Measurements from ENCODE around the gene ALDH3B1. TPM values are rescaled to one million over a fixed set of nuclear protein-coding genes. Genes with fewer than 3 reads are reported as not detected.

ALDH3B1 gene
- polyA plus RNA-seq, 1 donor (not counting 4 experiments of a cell fraction or from before 2014, with no cell fraction given): 0.16 TPM

DNA sequence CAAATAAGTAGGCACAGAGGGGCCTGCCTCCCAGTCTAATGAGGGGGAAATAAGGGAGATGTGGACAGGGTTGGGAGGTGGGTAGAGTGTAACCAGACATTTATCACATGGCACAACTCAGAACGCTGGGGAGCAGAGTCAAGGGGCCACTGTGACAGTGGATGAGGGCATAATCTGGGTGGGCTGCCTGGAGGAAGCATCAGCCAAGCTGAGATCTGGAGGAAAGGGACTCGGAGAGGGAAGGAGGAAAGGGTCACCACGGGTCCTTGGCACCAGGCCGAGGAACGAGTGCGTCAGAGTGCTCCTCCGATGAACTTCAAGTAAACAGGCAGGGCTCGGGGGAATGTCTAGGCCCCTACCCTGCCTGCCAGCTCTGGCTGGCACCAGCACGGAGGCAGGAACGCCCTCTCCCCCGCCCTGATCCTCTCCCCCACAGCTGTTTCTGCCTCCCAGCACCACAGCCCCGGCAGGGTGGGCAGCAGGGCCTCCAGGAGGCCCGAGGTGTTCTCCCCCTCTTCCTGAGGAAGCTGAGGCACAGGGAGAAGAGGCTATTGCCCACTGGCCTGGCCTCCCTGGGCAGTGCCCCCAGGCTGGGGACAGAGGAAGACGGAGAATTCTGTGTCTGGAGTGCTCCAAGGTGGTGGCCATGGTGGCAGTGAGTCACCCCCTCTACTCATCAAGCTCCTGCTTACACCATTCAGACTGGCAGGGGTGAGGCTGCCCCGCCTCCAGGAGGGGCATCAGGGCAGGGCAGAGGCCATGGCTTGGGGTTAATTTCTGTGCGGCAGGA lies 4.2 kb downstream of the ALDH3B1 start:
- no peaks in the 10 kb centered on the region for H3K9me1 ChIP-seq (ENCODE audit: control insufficient read depth, extremely low read depth, insufficient read depth, low read length)
- peak; percentile 17 for FAIRE-seq
- TF ChIP-seq, protein P1, sequence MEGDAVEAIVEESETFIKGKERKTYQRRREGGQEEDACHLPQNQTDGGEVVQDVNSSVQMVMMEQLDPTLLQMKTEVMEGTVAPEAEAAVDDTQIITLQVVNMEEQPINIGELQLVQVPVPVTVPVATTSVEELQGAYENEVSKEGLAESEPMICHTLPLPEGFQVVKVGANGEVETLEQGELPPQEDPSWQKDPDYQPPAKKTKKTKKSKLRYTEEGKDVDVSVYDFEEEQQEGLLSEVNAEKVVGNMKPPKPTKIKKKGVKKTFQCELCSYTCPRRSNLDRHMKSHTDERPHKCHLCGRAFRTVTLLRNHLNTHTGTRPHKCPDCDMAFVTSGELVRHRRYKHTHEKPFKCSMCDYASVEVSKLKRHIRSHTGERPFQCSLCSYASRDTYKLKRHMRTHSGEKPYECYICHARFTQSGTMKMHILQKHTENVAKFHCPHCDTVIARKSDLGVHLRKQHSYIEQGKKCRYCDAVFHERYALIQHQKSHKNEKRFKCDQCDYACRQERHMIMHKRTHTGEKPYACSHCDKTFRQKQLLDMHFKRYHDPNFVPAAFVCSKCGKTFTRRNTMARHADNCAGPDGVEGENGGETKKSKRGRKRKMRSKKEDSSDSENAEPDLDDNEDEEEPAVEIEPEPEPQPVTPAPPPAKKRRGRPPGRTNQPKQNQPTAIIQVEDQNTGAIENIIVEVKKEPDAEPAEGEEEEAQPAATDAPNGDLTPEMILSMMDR (optimal IDR thresholded peaks at IDR 0.05 in 1 of 3, IDR thresholded peaks at IDR 0.05 in 1 of 3, conservative IDR thresholded peaks at IDR 0.05 in 1 of 3; ENCODE audit: extremely low read depth in 1 of 3, insufficient read depth in 2 of 3, low read length in 3 of 3): no peak
- no peaks in the 10 kb centered on the region for H4K20me1 ChIP-seq (ENCODE audit: control insufficient read depth, extremely low read depth, insufficient read depth, low read length)
- peaks cover 36% of the 10 kb centered on the region for H3K4me1 ChIP-seq (ENCODE audit: control insufficient read depth, extremely low read depth, insufficient read depth, low read length)
- H3K27ac ChIP-seq (ENCODE audit: control insufficient read depth, insufficient read depth, low read length): peak overlapping the region; percentile 53
- no peaks in the 10 kb centered on the region for H3K79me2 ChIP-seq (ENCODE audit: control insufficient read depth, insufficient read depth, low read length)
- H3K4me2 ChIP-seq (ENCODE audit: control insufficient read depth, extremely low read depth, insufficient read depth, low read depth, low read length): peak overlapping the region; percentile 35
- no peaks in the 10 kb centered on the region for H3K36me3 ChIP-seq (ENCODE audit: control insufficient read depth in 2 of 2, extremely low read depth in 1 of 2, insufficient read depth in 2 of 2, low read length in 2 of 2)
- peak overlapping the region; percentile 60 for H3K9ac ChIP-seq (ENCODE audit: control insufficient read depth, extremely low read depth, insufficient read depth, low read length)
- H2AFZ ChIP-seq (ENCODE audit: control insufficient read depth, low read length): peak overlapping the region; percentile 80
- no peaks in the 10 kb centered on the region for H3K9me3 ChIP-seq (ENCODE audit: control insufficient read depth, low read depth, low read length)
- H3K4me3 ChIP-seq (ENCODE audit: control insufficient read depth in 2 of 3, extremely low read depth in 1 of 3, insufficient read depth in 2 of 3, low read depth in 1 of 3, low read length in 3 of 3): peak overlapping the region in 1 of 3 experiments; percentile 26
- dilution Hi-C loops (cut with MboI; ENCODE audit: extremely low pct_ligation_motif_present, low sequenced_read_pairs): no loop called here
- DNase-seq (ENCODE audit: low read depth, low spot score): no peak
- no peaks in the 10 kb centered on the region for H3K27me3 ChIP-seq (ENCODE audit: control insufficient read depth, extremely low read depth, insufficient read depth, low read length)

DNA sequence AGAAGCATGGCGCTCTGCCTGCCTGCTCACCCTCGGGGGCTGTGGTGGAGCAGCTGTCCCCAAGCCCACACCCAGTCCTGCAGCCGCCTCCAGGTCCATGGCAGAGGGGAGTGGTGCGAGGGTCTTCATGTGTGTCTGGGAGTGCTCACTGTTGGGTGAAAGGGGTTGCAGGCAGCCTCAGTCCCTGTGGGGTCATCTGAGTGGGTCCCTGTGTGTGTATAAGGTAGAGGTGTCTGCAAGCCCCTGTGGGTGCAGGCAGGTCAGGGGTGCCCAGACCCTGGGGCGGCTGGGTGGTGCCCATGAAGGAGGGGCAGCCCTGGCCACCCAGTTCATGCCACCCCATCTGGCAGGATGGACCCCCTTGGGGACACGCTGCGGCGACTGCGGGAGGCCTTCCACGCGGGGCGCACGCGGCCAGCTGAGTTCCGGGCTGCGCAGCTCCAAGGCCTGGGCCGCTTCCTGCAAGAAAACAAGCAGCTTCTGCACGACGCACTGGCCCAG lies 4.9 kb downstream of the ALDH3B1 start:
- peak overlapping the region; percentile 60 for H3K9ac ChIP-seq (ENCODE audit: control insufficient read depth, extremely low read depth, insufficient read depth, low read length)
- H3K27ac ChIP-seq (ENCODE audit: control insufficient read depth, insufficient read depth, low read length): peak overlapping the region; percentile 53
- DNase-seq (ENCODE audit: low read depth, low spot score): no peak
- H3K4me3 ChIP-seq (ENCODE audit: control insufficient read depth in 2 of 3, extremely low read depth in 1 of 3, insufficient read depth in 2 of 3, low read depth in 1 of 3, low read length in 3 of 3): no peak overlapping the region
- dilution Hi-C loops (cut with MboI; ENCODE audit: extremely low pct_ligation_motif_present, low sequenced_read_pairs): no loop called here
- peak overlapping the region; percentile 35 for H3K4me2 ChIP-seq (ENCODE audit: control insufficient read depth, extremely low read depth, insufficient read depth, low read depth, low read length)
- FAIRE-seq: no peak
- TF ChIP-seq, protein P1 (optimal IDR thresholded peaks at IDR 0.05 in 1 of 3, IDR thresholded peaks at IDR 0.05 in 1 of 3, conservative IDR thresholded peaks at IDR 0.05 in 1 of 3; ENCODE audit: extremely low read depth in 1 of 3, insufficient read depth in 2 of 3, low read length in 3 of 3): no peak
- no peak for TF ChIP-seq EZH2 (IDR thresholded peaks at IDR 0.05; ENCODE audit: low read length)
- H3K27me3 ChIP-seq (ENCODE audit: control insufficient read depth, extremely low read depth, insufficient read depth, low read length): no peaks in the 10 kb centered on the region
- H3K36me3 ChIP-seq (ENCODE audit: control insufficient read depth in 2 of 2, extremely low read depth in 1 of 2, insufficient read depth in 2 of 2, low read length in 2 of 2): no peaks in the 10 kb centered on the region
- H3K79me2 ChIP-seq (ENCODE audit: control insufficient read depth, insufficient read depth, low read length): no peaks in the 10 kb centered on the region
- no peaks in the 10 kb centered on the region for H3K9me3 ChIP-seq (ENCODE audit: control insufficient read depth, low read depth, low read length)
- H4K20me1 ChIP-seq (ENCODE audit: control insufficient read depth, extremely low read depth, insufficient read depth, low read length): no peaks in the 10 kb centered on the region
- H3K4me1 ChIP-seq (ENCODE audit: control insufficient read depth, extremely low read depth, insufficient read depth, low read length): peaks cover 32% of the 10 kb centered on the region
- H2AFZ ChIP-seq (ENCODE audit: control insufficient read depth, low read length): peak overlapping the region; percentile 80
- no peaks in the 10 kb centered on the region for H3K9me1 ChIP-seq (ENCODE audit: control insufficient read depth, extremely low read depth, insufficient read depth, low read length)
